Measurements from ENCODE around the gene GPR101.

DNA sequence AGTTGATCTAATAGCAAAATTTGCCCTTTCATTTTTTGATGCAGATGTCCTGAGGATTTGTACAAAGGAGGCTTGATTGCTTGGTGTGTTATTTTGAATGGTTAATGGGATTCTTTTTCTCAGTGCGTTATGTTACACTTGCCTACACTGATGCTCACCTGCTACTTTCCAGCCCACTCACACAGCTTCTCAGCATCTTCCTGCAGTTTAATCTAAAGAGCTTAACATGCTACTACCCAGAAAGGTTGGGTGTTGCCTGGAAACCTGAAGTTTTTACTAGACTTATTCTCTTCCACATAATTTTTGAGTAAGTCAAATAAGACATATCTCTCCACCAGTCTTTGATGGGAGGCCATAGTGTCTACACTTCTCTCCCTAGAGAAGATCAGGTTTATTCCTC, 9.9 kb upstream of the GPR101 start:
- TF ChIP-seq, protein P1, sequence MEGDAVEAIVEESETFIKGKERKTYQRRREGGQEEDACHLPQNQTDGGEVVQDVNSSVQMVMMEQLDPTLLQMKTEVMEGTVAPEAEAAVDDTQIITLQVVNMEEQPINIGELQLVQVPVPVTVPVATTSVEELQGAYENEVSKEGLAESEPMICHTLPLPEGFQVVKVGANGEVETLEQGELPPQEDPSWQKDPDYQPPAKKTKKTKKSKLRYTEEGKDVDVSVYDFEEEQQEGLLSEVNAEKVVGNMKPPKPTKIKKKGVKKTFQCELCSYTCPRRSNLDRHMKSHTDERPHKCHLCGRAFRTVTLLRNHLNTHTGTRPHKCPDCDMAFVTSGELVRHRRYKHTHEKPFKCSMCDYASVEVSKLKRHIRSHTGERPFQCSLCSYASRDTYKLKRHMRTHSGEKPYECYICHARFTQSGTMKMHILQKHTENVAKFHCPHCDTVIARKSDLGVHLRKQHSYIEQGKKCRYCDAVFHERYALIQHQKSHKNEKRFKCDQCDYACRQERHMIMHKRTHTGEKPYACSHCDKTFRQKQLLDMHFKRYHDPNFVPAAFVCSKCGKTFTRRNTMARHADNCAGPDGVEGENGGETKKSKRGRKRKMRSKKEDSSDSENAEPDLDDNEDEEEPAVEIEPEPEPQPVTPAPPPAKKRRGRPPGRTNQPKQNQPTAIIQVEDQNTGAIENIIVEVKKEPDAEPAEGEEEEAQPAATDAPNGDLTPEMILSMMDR (IDR thresholded peaks at IDR 0.05) = no peak
- TF ChIP-seq POLR2A (IDR thresholded peaks at IDR 0.05) = no peak
- no peak for TF ChIP-seq POLR2AphosphoS5 (IDR thresholded peaks at IDR 0.05)

All from sigmoid colon (tissue), 4 donors.